Left lung (tissue), 10 donors: ENCODE results near the gene MIEN1. TPM values are rescaled to one million over a fixed set of nuclear protein-coding genes. Genes with fewer than 3 reads are reported as not detected.

Experiments used
- ATAC-seq: fragments of 200-7000 bp; cut with Tn5 transposase; one replicate; pipeline ENCODE4 v1.9.1; 2020; ENCODE audit warnings: moderate library complexity
- DNase-seq, 4 donors: peaks; one replicate each; pipeline ENCODE4 v3.0.0-alpha.2; 2013 to 2020
- H3K27ac ChIP-seq, 2 donors: fragments of 200-600 bp; sonication (generic) in 1 of 2; one replicate each; pipeline versions ENCODE4 v1.5.0 to v1.8.0; 2020 to 2021
- H3K27me3 ChIP-seq, 2 donors: fragments of 200-600 bp; sonication (generic) in 1 of 2; one replicate each; pipeline versions ENCODE4 v1.5.0 to v1.8.0; 2020 to 2021
- H3K36me3 ChIP-seq, 2 donors: fragments of 200-600 bp; sonication (generic) in 1 of 2; one replicate each; pipeline versions ENCODE4 v1.5.0 to v1.8.0; 2020 to 2021
- H3K4me1 ChIP-seq, 2 donors: fragments of 200-600 bp; one replicate each; pipeline ENCODE4 v1.8.0; 2021
- H3K4me3 ChIP-seq, 2 donors: fragments of 200-600 bp; sonication (generic) in 1 of 2; one replicate each; pipeline versions ENCODE4 v1.5.0 to v1.8.0; 2020 to 2021; ENCODE audit warnings: mild to moderate bottlenecking in 1 of 2
- H3K9me3 ChIP-seq, 2 donors: fragments of 200-600 bp; sonication (generic) in 1 of 2; one replicate each; pipeline versions ENCODE4 v1.5.0 to v1.8.0; 2020 to 2021
- CTCF ChIP-seq, 2 donors: fragments of 200-600 bp; sonication (generic) in 1 of 2; IDR thresholded peaks; one replicate each; pipeline versions ENCODE4 v1.5.0 to v1.8.0; 2021; ENCODE audit warnings: antibody characterized with exemption in 2 of 2
- intact Hi-C, 2 donors: fragments of 100-400 bp; cut with DNase I; formaldehyde crosslinking; loops; one replicate each; pipeline versions ENCODE4 v1.11.2 to v1.14.2; 2022
- polyA plus RNA-seq, 6 donors: library from polyadenylated mRNA; unstranded; fragments of 120-200 nt; gene quantifications; one replicate each; pipeline ENCODE4 v1.2.1, GENCODE V29; 2013; ENCODE audit not compliant: insufficient read length in 6 of 6
- total RNA-seq, 2 donors: library from RNA; stranded (reverse); fragmentation: NEBNext Ultra II Directional; extraction: Animal tissue kit (Norgen Biotek cat#: 25700); gene quantifications; one replicate each; pipeline ENCODE4 v1.2.1, GENCODE V29; 2021
- donor health status: DM: no; HTN: yes; CAD: no.
- donor health status: DM: no; HTN: no; CAD: no.

Gene MIEN1
- total and polyA plus RNA-seq, 8 donors = 18.8 to 57.9 (median 25.5) TPM

GRCh38 chr17:39775031-39775430 is 44.7 kb upstream of the MIEN1 start:
- Histone ChIP-seq H3K9me3 (no peaks in the 10 kb centered on the region), H3K27me3 (peaks cover 0 to 25% of the 10 kb centered on the region in 2 donors), H3K27ac (no peak overlapping the region), H3K4me1 (peaks cover 0 to 8% of the 10 kb centered on the region in 2 donors), H3K36me3 (no peaks in the 10 kb centered on the region), H3K4me3 (no peak overlapping the region)
- no peak for TF ChIP-seq CTCF (IDR thresholded peaks at IDR 0.05)
- ATAC-seq (no peak), DNase-seq (no peak)
- intact Hi-C loops = no loop called here

- H3K4me1 ChIP-seq = peaks cover 0 to 8% of the 10 kb centered on the region in 2 donors
- no peak overlapping the region for H3K27ac ChIP-seq
- no peaks in the 10 kb centered on the region for H3K36me3 ChIP-seq
- DNase-seq (no peak), ATAC-seq (no peak)
- no peak for TF ChIP-seq CTCF (IDR thresholded peaks at IDR 0.05)
- intact Hi-C loops = no loop called here
- no peak overlapping the region for H3K4me3 ChIP-seq
- no peaks in the 10 kb centered on the region for H3K9me3 ChIP-seq
- H3K27me3 ChIP-seq = peaks cover 0 to 22% of the 10 kb centered on the region in 2 donors
Measured at GRCh38 chr17:39774047-39774446, 43.7 kb upstream of the MIEN1 start.

- H3K36me3 ChIP-seq = no peaks in the 10 kb centered on the region
- DNase-seq (no peak), ATAC-seq (no peak)
- H3K27ac ChIP-seq = peak overlapping the region in 1 of 2 donors; percentile 19
- H3K4me3 ChIP-seq = no peak overlapping the region
- H3K9me3 ChIP-seq = no peaks in the 10 kb centered on the region
- no peak for TF ChIP-seq CTCF (IDR thresholded peaks at IDR 0.05)
- peaks cover 0 to 14% of the 10 kb centered on the region in 2 donors for H3K27me3 ChIP-seq
- intact Hi-C loops = no loop called here
- H3K4me1 ChIP-seq = peaks cover 0 to 8% of the 10 kb centered on the region in 2 donors
Measured at GRCh38 chr17:39772987-39773934, 42.9 kb upstream of the MIEN1 start.

- H3K27me3 ChIP-seq = peaks cover 0 to 14% of the 10 kb centered on the region in 2 donors
- peak overlapping the region in 1 of 2 donors; percentile 19 for H3K27ac ChIP-seq
- H3K4me3 ChIP-seq = no peak overlapping the region
- no peak for ATAC-seq
- H3K4me1 ChIP-seq = peaks cover 0 to 8% of the 10 kb centered on the region in 2 donors
- no peak for TF ChIP-seq CTCF (IDR thresholded peaks at IDR 0.05)
- no peaks in the 10 kb centered on the region for H3K9me3 ChIP-seq
- H3K36me3 ChIP-seq = no peaks in the 10 kb centered on the region
- no peak for DNase-seq
- intact Hi-C loops = no loop called here
Measured at GRCh38 chr17:39772415-39772814, 42.1 kb upstream of the MIEN1 start.

GRCh38 chr17:39769974-39770587 is 39.7 kb upstream of the MIEN1 start:
- H3K9me3 ChIP-seq = no peaks in the 10 kb centered on the region
- peaks cover 0 to 8% of the 10 kb centered on the region in 2 donors for H3K4me1 ChIP-seq
- no peak for TF ChIP-seq CTCF (IDR thresholded peaks at IDR 0.05)
- DNase-seq (no peak), ATAC-seq (no peak)
- intact Hi-C loops = no loop called here
- H3K27me3 ChIP-seq = peaks cover 0 to 4% of the 10 kb centered on the region in 2 donors
- no peak overlapping the region for H3K4me3 ChIP-seq
- H3K36me3 ChIP-seq = no peaks in the 10 kb centered on the region
- H3K27ac ChIP-seq = no peak overlapping the region
